Breast epithelium (tissue), 4 donors: Measurements from ENCODE around the gene RGN. TPM values are rescaled to one million over a fixed set of nuclear protein-coding genes. Genes with fewer than 3 reads are reported as not detected.
"Not testable (repeated sequence)": the region's sequence is repeated elsewhere in the genome, so short reads cannot be mapped to it uniquely, and the experiment has no call there.

Experiments used
- DNase-seq, 2 donors: peaks; one replicate each; pipeline ENCODE4 v3.0.0-alpha.2; 2019; ENCODE audit warnings: low spot score in 2 of 2
- H3K27ac ChIP-seq, 2 donors: fragments of 200-600 bp; sonication (generic) in 1 of 2; one replicate each; pipeline ENCODE4 v1.5.1; 2016 to 2019; ENCODE audit warnings: mild to moderate bottlenecking in 1 of 2
- H3K27me3 ChIP-seq, 2 donors: fragments of 200-600 bp; sonication (generic) in 1 of 2; one replicate each; pipeline versions ENCODE4 v1.5.1 to v1.6.0; 2017 to 2019; ENCODE audit warnings: control low read depth in 1 of 2, mild to moderate bottlenecking in 1 of 2
- H3K36me3 ChIP-seq: fragments of 200-600 bp; one replicate; pipeline ENCODE4 v1.5.1; 2019
- H3K4me1 ChIP-seq, 2 donors: fragments of 200-600 bp; sonication (generic); one replicate each; pipeline ENCODE4 v1.5.1; 2016 to 2019; ENCODE audit warnings: control low read depth in 1 of 2
- H3K4me3 ChIP-seq, 3 donors: fragments of 200-600 bp; sonication (generic); 1 replicate in 2 of 3; 2 replicates in 1 of 3; pipeline ENCODE4 v1.5.1; 2016 to 2019; ENCODE audit warnings: mild to moderate bottlenecking in 3 of 3, moderate library complexity in 2 of 3
- H3K9me3 ChIP-seq, 2 donors: fragments of 200-600 bp; sonication (generic) in 1 of 2; one replicate each; pipeline ENCODE4 v1.5.1; 2016 to 2019; ENCODE audit warnings: control low read depth in 1 of 2
- POLR2A ChIP-seq: fragments of 450-650 bp; IDR thresholded peaks from one replicate; pipeline ENCODE4 v1.6.1; 2016; ENCODE audit warnings: antibody characterized with exemption, mild to moderate bottlenecking, moderate library complexity
- POLR2AphosphoS5 ChIP-seq, 3 donors: sonication (generic); formaldehyde crosslinking; IDR thresholded peaks; one replicate each; pipeline ENCODE4 v1.6.1; 2017; ENCODE audit warnings: antibody characterized with exemption in 3 of 3
- intact Hi-C: fragments of 100-400 bp; cut with DNase I; formaldehyde crosslinking; loops from one replicate; pipeline ENCODE4 v1.15.1; 2023; ENCODE audit warnings: low total_unique reads
- total RNA-seq, 3 donors: library from RNA; depleted of rRNA; stranded (reverse); fragments of >200 nt; gene quantifications; one replicate each; pipeline ENCODE4 v1.1.0, GENCODE V29; 2016
- TF ChIP-seq, protein P1 (sequence below), 3 donors: fragments of 450-650 bp; IDR thresholded peaks; one replicate each; pipeline ENCODE4 v1.5.1; 2016 to 2017; ENCODE audit warnings: antibody characterized with exemption in 3 of 3, mild to moderate bottlenecking in 3 of 3, moderate library complexity in 3 of 3

Gene RGN
- total RNA-seq, 3 donors from 2014 or later: 2.6 to 4.3 (median 3.8) TPM

DNA sequence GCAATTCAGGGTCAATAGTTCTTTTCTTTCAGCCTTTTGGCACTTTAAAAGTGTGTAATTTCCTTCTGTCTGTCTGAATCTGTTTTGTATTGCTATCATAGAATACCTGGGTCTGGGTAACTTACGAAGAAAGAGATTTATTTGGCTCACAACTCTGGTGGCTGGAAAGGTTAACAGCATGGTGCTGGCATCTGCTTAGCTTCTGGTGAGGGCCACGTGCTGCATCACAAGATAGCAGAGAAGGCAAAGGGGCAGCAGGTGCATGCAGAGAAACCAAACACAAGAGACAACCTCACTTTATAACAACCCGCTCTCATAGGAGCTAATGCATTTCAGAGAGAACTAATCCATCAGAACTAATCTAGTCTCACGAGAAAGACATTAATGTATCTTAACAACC, 18.8 kb downstream of the RGN start:
- Histone ChIP-seq H3K27me3 (peaks cover 0 to 37% of the 10 kb centered on the region in 2 donors), H3K4me3 (no peak overlapping the region), H3K9me3 (no peaks in the 10 kb centered on the region), H3K36me3 (no peaks in the 10 kb centered on the region), H3K27ac (no peak overlapping the region), H3K4me1 (no peaks in the 10 kb centered on the region)
- DNase-seq: no peak
- intact Hi-C loops: no loop called here
- no peak for TF ChIP-seq POLR2AphosphoS5 (IDR thresholded peaks at IDR 0.05)
- TF ChIP-seq POLR2A: no peak
- TF ChIP-seq, protein P1, sequence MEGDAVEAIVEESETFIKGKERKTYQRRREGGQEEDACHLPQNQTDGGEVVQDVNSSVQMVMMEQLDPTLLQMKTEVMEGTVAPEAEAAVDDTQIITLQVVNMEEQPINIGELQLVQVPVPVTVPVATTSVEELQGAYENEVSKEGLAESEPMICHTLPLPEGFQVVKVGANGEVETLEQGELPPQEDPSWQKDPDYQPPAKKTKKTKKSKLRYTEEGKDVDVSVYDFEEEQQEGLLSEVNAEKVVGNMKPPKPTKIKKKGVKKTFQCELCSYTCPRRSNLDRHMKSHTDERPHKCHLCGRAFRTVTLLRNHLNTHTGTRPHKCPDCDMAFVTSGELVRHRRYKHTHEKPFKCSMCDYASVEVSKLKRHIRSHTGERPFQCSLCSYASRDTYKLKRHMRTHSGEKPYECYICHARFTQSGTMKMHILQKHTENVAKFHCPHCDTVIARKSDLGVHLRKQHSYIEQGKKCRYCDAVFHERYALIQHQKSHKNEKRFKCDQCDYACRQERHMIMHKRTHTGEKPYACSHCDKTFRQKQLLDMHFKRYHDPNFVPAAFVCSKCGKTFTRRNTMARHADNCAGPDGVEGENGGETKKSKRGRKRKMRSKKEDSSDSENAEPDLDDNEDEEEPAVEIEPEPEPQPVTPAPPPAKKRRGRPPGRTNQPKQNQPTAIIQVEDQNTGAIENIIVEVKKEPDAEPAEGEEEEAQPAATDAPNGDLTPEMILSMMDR (IDR thresholded peaks at IDR 0.05): no peak

DNA sequence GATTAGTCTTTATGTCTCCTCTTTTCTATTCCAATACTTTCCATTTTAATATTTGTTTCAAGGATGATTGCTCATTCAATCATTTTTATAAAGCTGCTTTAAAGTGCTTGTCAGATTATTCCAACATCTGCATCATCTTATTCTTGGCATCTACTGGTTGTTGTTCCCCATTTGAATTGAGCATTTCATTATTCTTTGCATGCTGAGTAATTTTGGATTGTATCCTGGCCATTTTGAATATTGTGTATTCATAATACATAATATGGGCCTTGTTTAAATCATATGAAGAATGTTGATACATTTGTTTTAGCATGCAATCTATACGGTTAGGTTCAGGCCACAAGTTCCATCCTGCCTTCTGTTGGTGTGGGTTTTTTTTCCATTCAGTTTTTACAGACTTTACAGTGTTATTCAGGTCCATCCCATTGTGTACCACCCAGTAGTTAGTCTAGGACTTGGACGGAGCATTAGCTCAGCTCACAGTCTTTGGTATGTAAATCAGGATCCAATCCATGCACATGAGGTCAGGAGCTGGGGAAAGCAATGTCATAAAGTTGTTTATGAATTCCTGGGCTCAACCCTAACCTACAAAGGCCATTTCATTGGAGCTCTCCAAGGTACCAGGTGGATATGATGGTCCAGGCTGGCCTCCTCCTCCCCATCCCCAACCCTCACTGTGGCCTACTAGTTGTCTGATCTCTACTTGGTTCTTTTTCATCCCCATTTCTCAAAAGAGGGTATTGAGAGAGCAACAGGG, 20.3 kb downstream of the RGN start:
- intact Hi-C loops: no loop called here
- no peak for DNase-seq
- Histone ChIP-seq H3K9me3 (no peaks in the 10 kb centered on the region), H3K36me3 (no peaks in the 10 kb centered on the region), H3K27me3 (peaks cover 0 to 49% of the 10 kb centered on the region in 2 donors), H3K27ac (no peak overlapping the region), H3K4me1 (no peaks in the 10 kb centered on the region), H3K4me3 (no peak overlapping the region)
- TF ChIP-seq POLR2AphosphoS5 (IDR thresholded peaks at IDR 0.05) (no peak), POLR2A (no peak)
- TF ChIP-seq, protein P1 (IDR thresholded peaks at IDR 0.05): no peak

DNA sequence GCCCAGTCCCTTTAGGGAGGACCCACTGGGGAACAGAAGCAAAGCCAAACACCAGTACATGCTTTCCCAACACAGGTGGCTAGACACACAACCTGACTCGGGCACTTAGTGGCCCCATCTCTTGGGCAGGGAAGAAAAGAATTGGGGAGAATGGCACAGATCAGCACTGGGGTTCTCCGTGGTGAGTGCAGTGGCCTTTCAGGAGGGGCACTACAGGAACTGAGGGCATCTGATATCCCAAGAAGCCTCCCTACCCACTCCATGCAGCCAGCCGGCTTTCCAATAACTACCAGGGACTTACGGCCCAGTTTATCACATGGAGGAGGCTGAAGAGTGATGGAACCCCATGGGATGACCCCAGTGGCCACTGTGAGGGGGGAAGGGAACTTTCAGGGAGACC, 23.0 kb downstream of the RGN start:
- Histone ChIP-seq H3K27ac (no peak overlapping the region), H3K27me3 (peaks cover 0 to 59% of the 10 kb centered on the region in 2 donors), H3K4me3 (no peak overlapping the region), H3K36me3 (no peaks in the 10 kb centered on the region), H3K9me3 (no peaks in the 10 kb centered on the region), H3K4me1 (no peaks in the 10 kb centered on the region)
- intact Hi-C loops: loop anchor here (5.0 kb wide), 1 partner anchor 846 kb away; no protein-coding TSS in a partner anchor
- no peak for TF ChIP-seq POLR2A
- TF ChIP-seq, protein P1 (IDR thresholded peaks at IDR 0.05): no peak
- TF ChIP-seq POLR2AphosphoS5 (IDR thresholded peaks at IDR 0.05): no peak
- no peak for DNase-seq

DNA sequence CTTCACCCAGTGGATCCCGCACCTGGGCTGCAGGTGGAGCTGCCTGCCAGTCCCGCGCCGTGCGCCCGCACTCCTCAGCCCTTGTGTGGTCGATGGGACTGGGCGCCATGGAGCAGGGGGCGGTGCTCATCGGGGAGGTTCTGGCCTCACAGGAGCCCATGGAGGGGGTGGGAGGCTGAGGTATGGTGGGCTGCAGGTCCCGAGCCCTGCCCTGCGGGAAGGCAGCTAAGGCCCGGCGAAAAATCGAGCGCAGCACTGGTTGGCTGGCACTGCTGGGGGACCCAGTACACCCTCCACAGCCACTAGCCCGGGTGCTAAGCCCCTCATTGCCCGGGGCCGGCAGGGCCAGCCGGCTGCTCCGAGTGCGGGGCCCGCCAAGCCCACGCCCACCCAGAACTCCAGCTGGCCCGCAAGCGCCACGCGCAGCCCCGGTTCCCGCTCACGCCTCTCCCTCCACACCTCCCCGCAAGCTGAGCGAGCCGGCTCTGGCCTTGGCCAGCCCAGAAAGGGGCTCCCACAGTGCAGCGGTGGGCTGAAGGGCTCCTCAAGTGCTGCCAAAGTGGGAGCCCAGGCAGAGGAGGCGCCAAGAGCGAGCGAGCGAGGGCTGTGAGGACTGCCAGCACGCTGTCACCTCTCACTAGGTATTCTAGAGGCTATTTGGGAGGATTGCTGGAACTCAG, 32.8 kb downstream of the RGN start:
- H3K9me3 ChIP-seq, H3K36me3 ChIP-seq, H3K4me3 ChIP-seq, intact Hi-C loops, H3K27ac ChIP-seq, H3K4me1 ChIP-seq, DNase-seq: not testable (repeated sequence)
- H3K27me3 ChIP-seq: peaks cover 0 to 35% of the 10 kb centered on the region in 2 donors

DNA sequence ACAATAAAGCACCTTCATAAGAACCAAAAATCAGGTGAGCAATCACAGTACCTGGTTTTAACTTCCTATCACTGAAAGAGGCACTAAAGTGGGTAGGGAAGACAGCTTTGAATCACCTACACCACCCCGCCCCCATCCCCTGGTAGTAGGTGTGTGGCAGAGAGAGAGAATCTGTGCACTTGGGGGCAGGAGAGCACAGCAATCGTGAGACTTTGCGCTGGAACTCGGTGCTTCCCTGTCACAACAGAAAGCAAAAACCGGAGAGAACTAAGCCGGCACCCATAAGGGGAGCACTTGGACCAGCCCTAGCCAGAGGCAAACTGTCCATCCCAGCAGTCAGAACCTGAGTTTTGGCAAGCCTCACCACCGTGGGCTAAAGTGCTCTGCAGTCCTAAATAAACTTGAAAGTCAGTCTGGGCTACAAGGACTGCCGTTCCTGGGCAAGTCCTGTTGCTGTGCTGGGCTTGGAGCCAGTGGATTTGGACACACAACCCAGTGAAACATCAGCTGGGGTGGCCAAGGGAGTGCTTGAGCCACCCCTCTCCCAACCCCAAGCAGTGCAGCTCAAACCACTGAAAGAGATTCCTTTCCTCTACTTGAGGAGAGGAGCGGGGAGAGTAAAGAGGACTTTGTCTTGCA, 34.2 kb downstream of the RGN start:
- Histone ChIP-seq H3K9me3 (no peaks in the 10 kb centered on the region), H3K36me3 (no peaks in the 10 kb centered on the region), H3K4me1 (no peaks in the 10 kb centered on the region), H3K27ac (no peak overlapping the region), H3K27me3 (peaks cover 0 to 35% of the 10 kb centered on the region in 2 donors), H3K4me3 (no peak overlapping the region)
- TF ChIP-seq, protein P1 (IDR thresholded peaks at IDR 0.05): no peak
- TF ChIP-seq POLR2AphosphoS5 (IDR thresholded peaks at IDR 0.05): no peak
- TF ChIP-seq POLR2A: no peak
- intact Hi-C loops: no loop called here
- DNase-seq: peak in 1 of 2 donors; percentile 51

DNA sequence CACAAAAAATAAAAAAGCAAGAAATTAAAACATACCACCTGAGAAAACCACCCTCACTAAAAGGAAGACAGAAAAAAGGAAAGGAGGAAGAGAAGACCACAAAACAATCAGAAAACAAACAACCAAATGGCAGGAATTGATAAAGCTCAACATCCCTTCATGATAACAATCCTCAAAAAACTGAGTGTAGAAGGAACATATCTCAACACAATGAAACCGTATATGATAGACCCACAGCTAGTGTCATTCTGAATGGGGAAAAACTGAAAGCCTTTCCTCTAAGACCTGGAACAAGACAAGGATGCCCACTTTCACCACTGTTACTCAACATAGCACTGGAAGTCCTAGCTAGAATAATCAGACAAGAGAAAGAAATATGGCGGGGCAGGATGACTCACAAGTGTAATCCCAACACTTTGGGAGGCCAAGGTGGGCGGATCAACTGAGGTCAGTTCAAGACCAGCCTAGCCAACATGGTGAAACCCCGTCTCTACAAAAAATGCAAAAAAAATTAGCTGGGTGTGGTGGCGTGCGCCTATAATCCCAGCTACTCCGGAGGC, 38.4 kb downstream of the RGN start:
- not testable (repeated sequence) for DNase-seq

DNA sequence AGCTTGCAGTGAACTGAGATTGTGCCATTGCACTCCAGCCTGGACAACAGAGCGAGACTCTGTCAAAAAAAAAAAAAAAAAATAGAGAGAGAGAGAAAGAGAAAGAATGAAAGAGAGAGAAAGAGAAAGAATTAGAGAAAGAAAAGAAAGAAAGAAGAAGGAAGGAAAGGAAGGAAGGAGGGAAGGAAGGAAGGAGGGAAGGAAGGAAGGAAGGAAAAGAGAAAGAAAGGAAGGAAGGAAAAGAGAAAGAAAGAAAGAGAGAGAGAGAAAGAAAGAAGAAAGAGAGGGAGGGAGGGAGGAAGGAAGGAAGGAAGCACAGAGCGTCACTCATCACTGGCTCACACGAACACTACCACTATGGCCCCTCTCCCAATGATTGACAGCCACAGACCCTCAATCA, 46.2 kb downstream of the RGN start:
- not testable (repeated sequence) for H3K27ac ChIP-seq, DNase-seq

More for the DNA sequence above, 38.4 kb downstream of the RGN start:
- H3K4me3 ChIP-seq, H3K36me3 ChIP-seq, H3K9me3 ChIP-seq, H3K27ac ChIP-seq, H3K4me1 ChIP-seq, intact Hi-C loops: not testable (repeated sequence)
- peaks cover 0 to 35% of the 10 kb centered on the region in 2 donors for H3K27me3 ChIP-seq

More for the DNA sequence above, 46.2 kb downstream of the RGN start:
- peaks cover 0 to 40% of the 10 kb centered on the region in 2 donors for H3K27me3 ChIP-seq
- H3K36me3 ChIP-seq, H3K4me3 ChIP-seq, H3K4me1 ChIP-seq, intact Hi-C loops, H3K9me3 ChIP-seq: not testable (repeated sequence)
